Measurements from ENCODE around the gene SDR42E1. TPM values are rescaled to one million over a fixed set of nuclear protein-coding genes. Genes with fewer than 3 reads are reported as not detected.

The SDR42E1 gene
- total RNA-seq, 1 donor: 1.4 TPM

GRCh38 chr16:82027629-82028064, 16.4 kb upstream of the SDR42E1 start:
- Histone ChIP-seq H2AFZ (ENCODE audit: low read length) (no peak overlapping the region), H3K9me3 (ENCODE audit: low read depth, low read length) (no peaks in the 10 kb centered on the region), H4K20me1 (ENCODE audit: insufficient read depth, low read length) (no peaks in the 10 kb centered on the region), H3K4me3 (ENCODE audit: insufficient read depth, low read length) (no peak overlapping the region), H3K4me1 (ENCODE audit: insufficient read depth, low read length) (no peaks in the 10 kb centered on the region), H3K79me2 (ENCODE audit: insufficient read depth, low read length) (no peaks in the 10 kb centered on the region), H3K27ac (ENCODE audit: low read depth, low read length) (no peak overlapping the region), H3K36me3 (ENCODE audit: insufficient read depth, low read length) (no peaks in the 10 kb centered on the region), H3K4me2 (ENCODE audit: insufficient read depth, low read length) (no peak overlapping the region), H3K27me3 (ENCODE audit: insufficient read depth, low read length) (peaks cover 3% of the 10 kb centered on the region)
- DNase-seq (ENCODE audit: insufficient read length, low spot score, missing footprints): no peak
- no peak for TF ChIP-seq CTCF (IDR thresholded peaks at IDR 0.05; ENCODE audit: extremely low read depth, low read depth, low read length)

GRCh38 chr16:82024883-82025282, 13.6 kb upstream of the SDR42E1 start:
- Histone ChIP-seq H4K20me1 (ENCODE audit: insufficient read depth, low read length) (no peaks in the 10 kb centered on the region), H3K9me3 (ENCODE audit: low read depth, low read length) (no peaks in the 10 kb centered on the region), H2AFZ (ENCODE audit: low read length) (no peak overlapping the region), H3K79me2 (ENCODE audit: insufficient read depth, low read length) (no peaks in the 10 kb centered on the region), H3K36me3 (ENCODE audit: insufficient read depth, low read length) (no peaks in the 10 kb centered on the region), H3K4me1 (ENCODE audit: insufficient read depth, low read length) (no peaks in the 10 kb centered on the region), H3K27me3 (ENCODE audit: insufficient read depth, low read length) (peaks cover 5% of the 10 kb centered on the region), H3K4me2 (ENCODE audit: insufficient read depth, low read length) (no peak overlapping the region), H3K4me3 (ENCODE audit: insufficient read depth, low read length) (no peak overlapping the region), H3K27ac (ENCODE audit: low read depth, low read length) (no peak overlapping the region)
- no peak for DNase-seq (ENCODE audit: insufficient read length, low spot score, missing footprints)
- TF ChIP-seq CTCF (IDR thresholded peaks at IDR 0.05; ENCODE audit: extremely low read depth, low read depth, low read length): no peak

- Histone ChIP-seq H4K20me1 (ENCODE audit: insufficient read depth, low read length) (no peaks in the 10 kb centered on the region), H3K4me3 (ENCODE audit: insufficient read depth, low read length) (no peak overlapping the region), H3K4me2 (ENCODE audit: insufficient read depth, low read length) (no peak overlapping the region), H3K9me3 (ENCODE audit: low read depth, low read length) (no peaks in the 10 kb centered on the region), H3K36me3 (ENCODE audit: insufficient read depth, low read length) (no peaks in the 10 kb centered on the region), H3K27me3 (ENCODE audit: insufficient read depth, low read length) (peaks cover 11% of the 10 kb centered on the region), H3K4me1 (ENCODE audit: insufficient read depth, low read length) (no peaks in the 10 kb centered on the region), H3K27ac (ENCODE audit: low read depth, low read length) (no peak overlapping the region), H3K79me2 (ENCODE audit: insufficient read depth, low read length) (no peaks in the 10 kb centered on the region), H2AFZ (ENCODE audit: low read length) (no peak overlapping the region)
- no peak for DNase-seq (ENCODE audit: insufficient read length, low spot score, missing footprints)
- TF ChIP-seq CTCF (IDR thresholded peaks at IDR 0.05; ENCODE audit: extremely low read depth, low read depth, low read length): no peak
Measured at GRCh38 chr16:82024316-82024715, 13.0 kb upstream of the SDR42E1 start.

GRCh38 chr16:82023206-82023605, 11.9 kb upstream of the SDR42E1 start:
- Histone ChIP-seq H3K27me3 (ENCODE audit: insufficient read depth, low read length) (peaks cover 13% of the 10 kb centered on the region), H3K4me3 (ENCODE audit: insufficient read depth, low read length) (no peak overlapping the region), H3K4me1 (ENCODE audit: insufficient read depth, low read length) (no peaks in the 10 kb centered on the region)

More at GRCh38 chr16:82023206-82023605, 11.9 kb upstream of the SDR42E1 start:
- TF ChIP-seq CTCF (IDR thresholded peaks at IDR 0.05; ENCODE audit: extremely low read depth, low read depth, low read length): no peak
- Histone ChIP-seq H3K27ac (ENCODE audit: low read depth, low read length) (no peak overlapping the region), H4K20me1 (ENCODE audit: insufficient read depth, low read length) (no peaks in the 10 kb centered on the region), H3K36me3 (ENCODE audit: insufficient read depth, low read length) (no peaks in the 10 kb centered on the region), H3K4me2 (ENCODE audit: insufficient read depth, low read length) (no peak overlapping the region), H3K9me3 (ENCODE audit: low read depth, low read length) (no peaks in the 10 kb centered on the region), H2AFZ (ENCODE audit: low read length) (no peak overlapping the region), H3K79me2 (ENCODE audit: insufficient read depth, low read length) (no peaks in the 10 kb centered on the region)
- DNase-seq (ENCODE audit: insufficient read length, low spot score, missing footprints): no peak
